ENCODE data around the gene NAB1. TPM values are rescaled to one million over a fixed set of nuclear protein-coding genes. Genes with fewer than 3 reads are reported as not detected.

Gene NAB1
- total RNA-seq, 1 experiment from 2014 or later = 36.9 TPM

GRCh38 chr2:190720276-190720675 is 71.4 kb downstream of the NAB1 start:
- no peaks in the 10 kb centered on the region for H3K9me3 ChIP-seq (ENCODE audit: control insufficient read depth, low read depth, low read length)
- TF ChIP-seq CTCF (conservative IDR thresholded peaks at IDR 0.05) = no peak
- H3K56ac ChIP-seq (ENCODE audit: insufficient read length, low read depth, low read length) = no peak overlapping the region
- no peak overlapping the region for H4K91ac ChIP-seq (ENCODE audit: insufficient read length, low read depth, low read length)
- no peak overlapping the region for H3K4ac ChIP-seq (ENCODE audit: low read depth, low read length)
- no peaks in the 10 kb centered on the region for H3K23me2 ChIP-seq (ENCODE audit: insufficient read length, low read depth, low read length, poor library complexity, severe bottlenecking)
- Mint-ChIP-seq H3K4me1 (peaks cover 0 to 7% of the 10 kb centered on the region in 2 experiments; a peak in 2 of 4 replicates), H3K4me3 (no peak overlapping the region), H3K27ac (no peak overlapping the region; a peak in 1 of 7 replicates), H3K36me3 (ENCODE audit: insufficient read depth in 1 of 3, low read depth in 3 of 3) (peaks cover 0 to 6% (median 0%) of the 10 kb centered on the region in 3 experiments; a peak in 1 of 7 replicates), H3K27me3 (ENCODE audit: low read depth) (no peaks in the 10 kb centered on the region), H3K9me3 (peaks cover 2 to 5% of the 10 kb centered on the region in 2 experiments; a peak in 1 of 5 replicates)
- no peak overlapping the region for H3K14ac ChIP-seq (ENCODE audit: insufficient read depth, low read length)
- no peak overlapping the region for H2BK20ac ChIP-seq (ENCODE audit: low read depth, low read length, poor library complexity, severe bottlenecking)
- no peak overlapping the region for H3K27ac ChIP-seq (ENCODE audit: insufficient read length, low read depth, low read length)
- H2BK12ac ChIP-seq (ENCODE audit: insufficient read length, low read depth, low read length) = no peak overlapping the region
- H2AFZ ChIP-seq (ENCODE audit: low read length) = no peak overlapping the region
- no peak overlapping the region for H2BK5ac ChIP-seq (ENCODE audit: insufficient read length, low read length)
- no peak overlapping the region for H2BK15ac ChIP-seq (ENCODE audit: low read depth, low read length)
- H3K79me2 ChIP-seq (ENCODE audit: insufficient read depth, low read length) = no peaks in the 10 kb centered on the region
- H2AK5ac ChIP-seq (ENCODE audit: insufficient read length, low read length) = no peak overlapping the region
- H3K79me1 ChIP-seq (ENCODE audit: insufficient read depth, low read depth, low read length, poor library complexity, severe bottlenecking) = no peaks in the 10 kb centered on the region
- H3K27me3 ChIP-seq (ENCODE audit: insufficient read depth, low read length) = no peaks in the 10 kb centered on the region
- H2BK120ac ChIP-seq (ENCODE audit: low read depth, low read length, poor library complexity, severe bottlenecking) = no peak overlapping the region
- no peak overlapping the region for H3K9ac ChIP-seq (ENCODE audit: extremely low read depth, insufficient read length, low read length)
- H4K20me1 ChIP-seq (ENCODE audit: control insufficient read depth, insufficient read depth, insufficient read length) = no peaks in the 10 kb centered on the region
- H3K4me1 ChIP-seq (ENCODE audit: insufficient read depth, low read length) = no peaks in the 10 kb centered on the region
- no peak overlapping the region for H4K8ac ChIP-seq (replicated peaks; ENCODE audit: insufficient read length, low read depth, low read length)
- H4K5ac ChIP-seq (ENCODE audit: insufficient read length, low read depth, low read length) = no peak overlapping the region
- DNase-seq = no peak
- H3K18ac ChIP-seq (ENCODE audit: insufficient read length, low read depth, low read length) = no peak overlapping the region
- WGBS (ENCODE audit: extremely low coverage, insufficient read length, low lambda C conversion rate) = no CpG with 5 or more reads among the region's 6 CpGs
- H3K4me2 ChIP-seq (ENCODE audit: insufficient read depth, insufficient read length, low read length) = no peak overlapping the region
- no peak overlapping the region for H3T11ph ChIP-seq (ENCODE audit: low read length)
- no peak overlapping the region for H3K23ac ChIP-seq (ENCODE audit: insufficient read length, low read depth, low read length)
